DMS 273 (cell line): ENCODE results near the gene RNF17.
"Not testable (repeated sequence)": the region's sequence is repeated elsewhere in the genome, so short reads cannot be mapped to it uniquely, and the experiment has no call there.

ENCODE experiments used
- DNase-seq: peaks from one replicate; lab custom pipeline; 2025; ENCODE audit not compliant: unreplicated experiment; lab: John Stamatoyannopoulos, UW

The RNF17 gene

GRCh38 chr13:24744247-24744646 lies 19.7 kb upstream of the RNF17 start:
- DNase-seq: peak; percentile 24

GRCh38 chr13:24745516-24745860 lies 18.5 kb upstream of the RNF17 start:
- DNase-seq: no peak

DNA sequence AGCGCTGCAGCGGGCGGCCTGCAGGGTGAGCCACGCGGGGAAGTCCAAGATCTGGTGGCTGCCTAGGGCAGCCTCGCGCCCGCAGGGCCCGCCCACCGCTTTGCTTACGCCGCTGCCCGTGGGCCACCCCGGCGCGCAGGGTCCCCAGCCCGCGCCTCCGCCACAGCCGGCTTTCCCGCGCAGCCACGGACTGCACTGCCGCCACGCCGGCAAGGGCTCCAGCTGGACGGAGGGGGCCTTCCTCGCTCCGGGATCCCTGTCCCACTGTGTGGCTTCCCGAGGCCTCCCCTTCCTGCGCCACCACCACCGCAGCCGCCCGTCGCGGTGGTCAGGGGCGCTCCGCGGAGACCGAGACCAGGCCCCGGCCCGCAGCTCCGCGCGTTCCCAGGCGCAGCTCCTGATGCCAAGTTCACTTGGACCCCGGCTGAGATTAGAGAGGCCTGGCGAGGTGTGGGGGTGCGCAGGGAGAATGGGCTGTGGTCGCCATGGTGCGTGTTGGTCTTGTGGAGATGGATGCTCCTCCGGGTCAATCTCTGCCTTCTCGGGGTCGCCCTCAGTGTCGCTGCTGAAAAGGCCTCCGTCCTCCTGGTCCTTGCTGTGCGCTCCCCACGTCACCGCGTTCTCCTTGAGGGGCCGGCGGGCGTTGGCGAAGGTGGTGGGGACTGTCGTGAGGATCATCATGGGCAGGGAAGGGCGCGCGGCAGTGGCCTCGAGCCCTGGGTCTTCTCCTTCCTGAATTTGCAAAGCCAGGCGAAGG lies 17.9 kb upstream of the RNF17 start:
- DNase-seq: no peak

GRCh38 chr13:24746618-24747247 lies 17.2 kb upstream of the RNF17 start:
- no peak for DNase-seq

GRCh38 chr13:24747248-24748060 lies 16.5 kb upstream of the RNF17 start:
- peak; percentile 71 for DNase-seq

GRCh38 chr13:24748061-24748400 lies 15.9 kb upstream of the RNF17 start:
- peak; percentile 38 for DNase-seq

GRCh38 chr13:24759197-24759596 lies 4.8 kb upstream of the RNF17 start:
- DNase-seq: no peak

GRCh38 chr13:24764276-24764630 lies 284 bp downstream of the RNF17 start:
- DNase-seq: no peak

GRCh38 chr13:24777171-24777570 lies 13.2 kb downstream of the RNF17 start:
- no peak for DNase-seq

- DNase-seq: no peak
Measured at GRCh38 chr13:24784319-24784718, 20.4 kb downstream of the RNF17 start.

- no peak for DNase-seq
Measured at GRCh38 chr13:24788538-24788937, 24.6 kb downstream of the RNF17 start.

DNA sequence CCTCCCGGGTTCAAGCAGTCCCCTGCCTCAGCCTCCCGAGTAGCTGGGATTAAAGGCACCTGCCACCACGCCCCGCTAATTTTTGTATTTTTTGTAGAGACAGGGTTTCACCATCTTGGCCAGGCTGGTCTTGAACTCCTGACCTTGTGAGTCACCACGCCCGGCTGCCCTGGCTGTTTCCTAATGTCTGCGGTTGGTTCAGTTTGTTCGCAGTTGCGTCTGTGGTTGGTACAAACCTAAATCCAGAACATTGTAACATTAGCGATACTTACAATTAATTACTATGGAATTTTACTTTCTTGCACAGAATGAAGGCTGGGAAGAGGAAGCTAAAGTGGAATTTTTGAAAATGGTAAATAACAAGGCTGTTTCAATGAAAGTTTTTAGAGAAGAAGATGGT lies 38.1 kb downstream of the RNF17 start:
- no peak for DNase-seq

- DNase-seq: no peak
Measured at GRCh38 chr13:24821207-24821606, 57.2 kb downstream of the RNF17 start.

DNA sequence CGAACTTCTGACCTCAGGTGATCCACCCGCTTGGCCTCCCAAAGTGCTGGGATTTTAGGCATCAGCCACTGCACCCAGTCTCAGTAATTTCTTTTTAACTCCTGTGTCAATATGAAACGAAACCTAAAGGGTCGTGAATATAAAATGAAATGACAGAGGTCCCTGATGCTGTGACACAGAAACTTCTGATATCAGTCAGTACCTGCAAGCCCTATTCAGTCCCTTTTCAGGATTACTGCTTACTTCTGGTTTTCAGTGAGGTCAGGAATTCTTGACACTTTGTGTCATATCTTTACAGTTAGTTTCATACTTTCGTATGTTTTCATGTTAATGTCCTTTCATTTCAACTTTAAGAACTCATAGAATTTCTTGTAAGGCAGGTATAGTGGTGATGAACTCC lies 58.7 kb downstream of the RNF17 start:
- no peak for DNase-seq

DNA sequence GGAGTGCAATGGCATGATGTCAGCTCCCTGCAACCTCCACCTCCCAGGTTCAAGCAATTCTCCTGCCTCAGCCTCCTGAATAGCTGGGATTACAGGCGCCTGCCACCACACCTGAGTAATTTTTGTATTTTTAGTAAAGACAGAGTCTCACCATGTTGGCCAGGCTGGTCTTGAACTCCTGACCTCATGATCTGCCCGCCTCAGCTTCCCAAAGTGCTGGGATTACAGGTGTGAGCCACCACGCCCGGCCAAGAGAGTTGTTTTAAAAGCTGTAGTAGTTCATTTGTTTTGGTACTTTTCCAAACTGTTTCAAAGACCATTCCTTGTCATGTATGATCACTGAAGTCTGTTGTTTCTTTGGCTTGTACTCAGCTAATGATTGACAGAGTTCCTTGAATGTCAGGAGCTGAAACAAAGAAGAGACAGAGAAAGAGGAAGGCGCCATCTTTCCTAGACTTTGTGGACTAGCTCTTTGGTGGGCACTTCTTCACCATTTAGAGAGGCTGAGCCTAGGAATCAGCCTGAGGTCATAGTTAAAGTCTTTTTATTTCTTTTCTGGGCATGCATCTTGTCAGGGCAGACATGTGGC lies 59.2 kb downstream of the RNF17 start:
- not testable (repeated sequence) for DNase-seq

DNA sequence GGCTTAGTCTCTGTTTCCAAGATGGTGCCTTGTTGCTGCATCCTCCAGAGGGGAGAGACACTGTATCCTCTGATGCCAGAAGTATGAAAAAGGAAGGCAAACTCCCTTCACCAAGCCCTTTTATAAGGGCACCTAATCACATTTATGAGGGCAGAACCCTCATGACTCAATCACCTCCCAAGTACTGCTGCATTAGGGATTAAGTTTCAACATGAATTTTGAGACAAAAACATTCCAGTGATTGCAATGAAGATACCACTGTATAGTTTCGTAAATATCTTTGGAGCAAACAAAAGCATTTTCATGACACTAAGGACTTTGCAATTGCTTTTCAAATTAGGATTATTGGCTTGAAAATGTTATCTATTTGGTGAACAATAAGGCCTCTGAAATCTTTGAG lies 63.8 kb downstream of the RNF17 start:
- no peak for DNase-seq

- peak; percentile 14 for DNase-seq
Measured at GRCh38 chr13:24834902-24835510, 71.0 kb downstream of the RNF17 start.

DNA sequence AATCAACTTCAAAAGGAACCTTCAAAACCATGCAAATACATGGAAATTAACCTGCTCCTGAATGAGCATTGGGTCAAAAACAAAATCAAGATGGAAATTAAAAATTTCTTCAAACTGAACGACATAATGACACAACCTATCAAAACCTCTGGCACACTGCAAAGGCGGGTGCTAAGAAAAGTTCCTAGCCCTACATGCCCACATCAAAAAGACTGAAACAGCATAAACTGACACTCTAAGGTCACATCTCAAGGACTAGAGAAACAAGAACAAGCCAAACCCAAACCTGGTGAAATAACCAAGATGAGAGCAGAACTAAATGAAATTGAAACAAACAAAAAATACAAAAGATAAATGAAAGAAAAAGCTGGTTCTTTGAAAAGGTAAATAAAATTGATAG lies 73.6 kb downstream of the RNF17 start:
- DNase-seq: not testable (repeated sequence)

DNA sequence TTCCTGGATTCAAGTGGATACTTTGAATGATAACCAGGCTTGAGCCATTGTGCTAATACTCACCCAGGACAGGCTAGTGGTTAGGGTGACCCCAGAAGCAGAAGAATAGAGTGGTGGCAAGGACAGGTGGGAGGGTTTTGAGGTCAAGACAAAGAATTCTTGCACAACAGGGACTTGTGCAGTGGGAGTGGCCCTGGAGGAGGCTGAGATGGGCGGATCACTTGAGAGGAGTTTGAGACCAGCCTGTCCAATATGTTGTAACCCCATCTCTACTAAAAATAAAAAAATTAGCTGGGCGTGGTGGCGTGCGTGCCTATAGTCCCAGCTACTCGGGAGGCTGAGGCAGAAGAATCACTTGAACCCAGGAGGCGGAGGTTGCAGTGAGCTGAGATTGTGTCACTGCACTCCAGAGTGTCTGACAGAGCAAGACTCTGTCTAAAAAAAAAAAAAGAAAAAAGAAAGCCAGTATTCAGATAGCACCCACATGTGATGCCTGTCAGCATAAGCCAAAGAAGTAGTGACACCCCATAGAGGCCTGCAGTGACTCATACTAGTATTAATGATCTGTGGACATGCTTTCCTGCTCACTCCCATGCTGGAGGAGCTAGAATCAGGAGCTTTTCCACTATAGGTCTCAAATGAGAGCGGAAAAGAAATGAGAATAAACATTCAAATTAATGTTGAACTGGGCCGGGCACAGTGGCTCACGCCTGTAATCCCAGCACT lies 78.7 kb downstream of the RNF17 start:
- no peak for DNase-seq

DNA sequence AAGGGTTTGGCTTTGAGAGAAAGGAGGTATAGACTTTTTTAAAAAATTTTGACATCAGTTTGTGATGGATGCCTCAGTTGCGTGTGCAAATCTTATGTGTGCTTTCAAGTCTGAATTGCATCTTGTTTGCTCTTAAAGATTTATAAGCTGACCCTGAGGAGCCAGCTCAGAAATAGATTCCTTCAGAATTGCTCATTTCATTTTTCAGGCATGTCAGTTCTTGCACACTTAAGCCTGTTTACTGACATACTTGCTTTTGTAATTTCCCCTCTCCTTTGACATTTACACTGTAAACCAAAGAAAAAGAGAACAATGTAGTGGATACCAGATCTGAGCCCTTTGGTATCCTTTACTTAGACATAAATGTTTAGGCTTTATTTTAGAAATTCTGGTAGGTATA lies 87.6 kb downstream of the RNF17 start:
- no peak for DNase-seq

GRCh38 chr13:24854311-24854710 lies 90.3 kb downstream of the RNF17 start:
- DNase-seq: no peak
